GM20000 (cell line): ENCODE results near the gene PTPRN2.

Experiments
- DNase-seq: peaks from one replicate; pipeline ENCODE4 v3.0.0; 2012; ENCODE audit warnings: low spot score
- TF ChIP-seq, protein P1 (sequence below): IDR thresholded peaks from 2 replicates; pipeline ENCODE4 v1.5.1; 2012; ENCODE audit warnings: mild to moderate bottlenecking, control low read depth; ENCODE audit errors: extremely low read depth, missing control alignments

PTPRN2 gene

DNA sequence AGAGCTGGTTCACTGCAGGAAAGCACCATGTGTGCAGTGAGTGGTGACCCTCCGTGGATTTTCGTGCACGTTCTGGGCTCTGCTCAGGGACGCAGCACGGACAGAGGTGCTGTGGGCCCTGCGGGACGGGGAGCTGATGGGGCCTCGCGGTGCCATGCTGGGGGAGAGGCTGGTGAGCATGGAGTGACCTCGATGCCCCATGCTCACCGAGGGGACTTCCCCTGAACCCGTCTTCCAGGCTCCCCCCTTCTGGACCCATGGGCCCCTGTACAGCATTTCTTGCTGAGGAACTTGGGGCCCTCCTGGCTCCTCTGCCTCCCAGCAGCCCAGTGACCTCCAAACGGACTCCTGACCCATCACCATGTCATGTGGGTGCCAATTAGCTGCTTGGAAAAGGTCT is 997.1 kb downstream of the PTPRN2 start:
- DNase-seq, result no peak
- TF ChIP-seq, protein P1, sequence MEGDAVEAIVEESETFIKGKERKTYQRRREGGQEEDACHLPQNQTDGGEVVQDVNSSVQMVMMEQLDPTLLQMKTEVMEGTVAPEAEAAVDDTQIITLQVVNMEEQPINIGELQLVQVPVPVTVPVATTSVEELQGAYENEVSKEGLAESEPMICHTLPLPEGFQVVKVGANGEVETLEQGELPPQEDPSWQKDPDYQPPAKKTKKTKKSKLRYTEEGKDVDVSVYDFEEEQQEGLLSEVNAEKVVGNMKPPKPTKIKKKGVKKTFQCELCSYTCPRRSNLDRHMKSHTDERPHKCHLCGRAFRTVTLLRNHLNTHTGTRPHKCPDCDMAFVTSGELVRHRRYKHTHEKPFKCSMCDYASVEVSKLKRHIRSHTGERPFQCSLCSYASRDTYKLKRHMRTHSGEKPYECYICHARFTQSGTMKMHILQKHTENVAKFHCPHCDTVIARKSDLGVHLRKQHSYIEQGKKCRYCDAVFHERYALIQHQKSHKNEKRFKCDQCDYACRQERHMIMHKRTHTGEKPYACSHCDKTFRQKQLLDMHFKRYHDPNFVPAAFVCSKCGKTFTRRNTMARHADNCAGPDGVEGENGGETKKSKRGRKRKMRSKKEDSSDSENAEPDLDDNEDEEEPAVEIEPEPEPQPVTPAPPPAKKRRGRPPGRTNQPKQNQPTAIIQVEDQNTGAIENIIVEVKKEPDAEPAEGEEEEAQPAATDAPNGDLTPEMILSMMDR, result no peak

GRCh38 chr7:157589680-157590079 is 997.9 kb downstream of the PTPRN2 start:
- DNase-seq, result no peak
- TF ChIP-seq, protein P1, result no peak

- TF ChIP-seq, protein P1, result no peak
- no peak for DNase-seq
Observed at GRCh38 chr7:157587805-157588560, 999.6 kb downstream of the PTPRN2 start.

DNA sequence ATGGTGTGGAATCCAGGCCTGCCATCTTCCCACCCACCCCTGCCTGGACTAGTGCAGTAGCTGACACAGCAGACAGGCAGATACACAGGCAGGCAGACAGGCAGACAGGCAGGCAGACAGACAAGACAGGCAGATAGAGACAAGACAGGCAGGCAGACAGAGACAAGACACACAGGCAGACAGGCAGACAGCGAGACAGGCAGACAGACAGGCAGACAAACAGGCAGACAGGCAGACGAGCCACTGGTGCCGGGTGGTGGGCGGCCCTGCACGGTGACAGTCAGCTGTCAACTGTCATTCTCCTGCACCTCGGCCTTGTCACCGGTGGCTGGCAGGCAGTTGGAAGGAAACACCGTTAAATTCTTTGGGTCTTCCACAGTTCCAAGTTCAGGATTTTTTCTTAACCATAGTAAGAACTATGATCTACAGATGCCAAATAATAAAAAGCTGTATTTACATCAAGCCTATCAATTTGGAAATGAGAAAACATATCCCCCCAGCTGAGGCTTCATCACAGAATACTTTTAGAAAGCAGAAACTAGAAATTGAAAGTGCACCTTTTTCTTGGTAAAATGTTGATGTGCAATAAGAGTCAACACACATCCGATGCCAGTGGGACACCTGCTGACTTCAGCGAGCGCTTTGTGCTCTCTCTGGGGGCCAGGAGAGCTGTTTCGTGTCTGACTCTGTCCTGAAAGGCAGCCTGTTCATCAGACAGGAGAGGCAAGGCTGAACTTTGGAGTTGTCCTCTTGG is 1000.4 kb downstream of the PTPRN2 start:
- TF ChIP-seq, protein P1, result no peak

DNA sequence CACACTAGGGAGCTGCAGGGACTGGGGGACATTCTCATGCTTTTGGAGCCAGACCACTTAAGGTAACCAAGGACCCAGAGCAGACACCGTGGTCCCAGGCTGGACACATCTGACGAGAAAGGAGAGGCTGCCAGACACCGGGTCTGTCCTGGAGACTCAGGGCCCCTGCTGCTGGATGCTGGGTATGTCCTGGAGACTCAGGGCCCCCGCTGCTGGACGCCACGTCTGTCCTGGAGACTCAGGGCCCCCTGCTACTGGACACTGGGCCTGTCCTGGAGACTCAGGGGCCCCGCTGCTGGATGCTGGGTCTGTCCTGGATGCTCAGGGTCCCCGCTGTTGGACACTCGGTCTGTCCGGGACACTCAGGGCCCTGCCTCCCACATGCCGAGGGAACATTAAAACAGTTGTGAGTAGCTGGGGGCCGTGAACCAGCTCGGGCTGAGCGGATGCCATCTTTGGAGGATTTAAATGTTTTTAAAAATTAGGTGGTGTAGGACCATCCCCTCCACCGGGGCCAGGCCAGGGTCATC is 1001.1 kb downstream of the PTPRN2 start:
- DNase-seq, result no peak
- TF ChIP-seq, protein P1, result no peak

More for the DNA sequence above, 1000.4 kb downstream of the PTPRN2 start:
- DNase-seq, result no peak

DNA sequence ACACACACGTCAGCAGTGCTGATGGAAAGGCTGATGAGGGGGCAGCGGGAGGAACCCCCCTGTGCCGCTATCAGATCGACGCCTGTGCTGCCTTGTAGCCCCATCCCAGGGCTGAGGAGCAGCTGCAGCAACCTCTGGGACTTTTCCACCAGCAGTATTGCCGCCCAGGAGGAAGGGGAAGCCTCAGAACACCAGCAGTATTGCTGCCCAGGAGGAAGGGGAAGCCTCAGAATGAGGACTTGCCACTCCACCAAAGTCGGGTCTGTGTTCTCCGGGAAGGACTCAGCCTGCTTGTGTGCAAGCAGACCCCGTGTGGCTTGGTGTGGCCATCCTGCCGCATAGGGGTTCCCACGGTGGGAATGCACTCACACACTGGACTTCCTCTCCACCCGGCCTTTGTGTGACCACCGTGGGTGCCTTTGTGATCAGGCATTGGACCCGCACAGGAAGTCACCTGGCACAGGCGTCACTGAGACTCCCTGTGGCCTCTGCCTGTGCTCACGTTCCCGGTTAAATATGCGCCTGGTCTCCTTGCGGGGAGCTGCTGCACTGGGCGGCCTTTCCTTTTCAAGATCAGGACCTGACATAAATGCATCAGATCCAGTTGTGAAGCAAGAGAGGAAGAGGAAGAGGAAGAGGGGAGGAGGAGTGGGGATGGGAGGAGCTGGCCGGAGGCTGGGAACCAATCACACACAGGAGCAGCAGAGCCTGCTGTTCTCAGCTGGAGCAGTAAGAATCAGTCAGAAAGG is 1002.3 kb downstream of the PTPRN2 start:
- no peak for DNase-seq
- TF ChIP-seq, protein P1, result no peak
